ENCODE measurements around the gene DNAI4. TPM values are rescaled to one million over a fixed set of nuclear protein-coding genes. Genes with fewer than 3 reads are reported as not detected.

DNAI4 gene
- total and polyA plus RNA-seq, 2 experiments from 2014 or later, result 0.90 to 3.8 TPM

DNA sequence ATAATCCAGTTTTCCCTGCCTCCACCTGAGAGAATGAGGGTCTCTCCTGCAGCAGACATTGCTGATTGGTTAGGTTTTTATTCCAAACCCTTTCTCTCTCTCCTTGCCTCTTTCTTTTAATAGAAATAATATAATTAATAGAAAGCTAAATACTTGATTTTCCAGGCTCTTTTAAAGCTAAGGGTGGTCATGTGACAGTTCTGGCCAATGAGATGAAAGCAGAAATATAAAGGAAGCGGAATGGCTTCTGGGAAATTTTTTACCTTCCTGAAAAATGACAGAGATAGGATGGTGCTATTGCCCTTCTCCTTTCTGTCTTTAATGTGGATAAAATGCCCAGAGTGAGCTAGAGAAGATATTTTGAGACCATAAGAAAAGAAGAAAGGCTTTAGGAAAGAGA is 35.6 kb downstream of the DNAI4 start:
- H3K79me2 ChIP-seq (replicated peaks; ENCODE audit: insufficient read depth), result no peaks in the 10 kb centered on the region
- no peaks in the 10 kb centered on the region for H3K9me2 ChIP-seq (ENCODE audit: insufficient read depth)
- no peaks in the 10 kb centered on the region for H3F3A ChIP-seq (replicated peaks; ENCODE audit: low read depth)
- ATAC-seq (no peak), DNase-seq (ENCODE audit: low spot score) (no peak)
- no peak overlapping the region for H3K4me2 ChIP-seq
- Mint-ChIP-seq H3K36me3 (ENCODE audit: low read depth) (no peaks in the 10 kb centered on the region), H3K4me3 (no peak overlapping the region), H3K4me1 (no peaks in the 10 kb centered on the region), H3K27ac (no peak overlapping the region), H3K9me3 (no peaks in the 10 kb centered on the region), H3K27me3 (ENCODE audit: insufficient read depth, low read depth, poor library complexity) (no peaks in the 10 kb centered on the region)
- H3K36me3 ChIP-seq (ENCODE audit: insufficient read depth), result no peaks in the 10 kb centered on the region
- H3K4me3 ChIP-seq, result no peak overlapping the region
- H4K20me1 ChIP-seq (replicated peaks; ENCODE audit: insufficient read depth), result no peaks in the 10 kb centered on the region
- no peak for TF ChIP-seq CREB1 (CRISPR knock-in tag; IDR thresholded peaks at IDR 0.05; ENCODE audit: low read depth)
- no peak for TF ChIP-seq STAT1 (IDR thresholded peaks at IDR 0.05; ENCODE audit: unreplicated experiment)
- no peak for TF ChIP-seq ETS1 (IDR thresholded peaks at IDR 0.05)
- TF ChIP-seq POLR2AphosphoS5 (IDR thresholded peaks at IDR 0.05; ENCODE audit: low read depth), result no peak
- TF ChIP-seq ZNF331 (CRISPR knock-in tag; IDR thresholded peaks at IDR 0.05; ENCODE audit: low read depth), result no peak
- no peak for TF ChIP-seq JUNB (IDR thresholded peaks at IDR 0.05; ENCODE audit: unreplicated experiment)
- no peak for TF ChIP-seq NANOG (IDR thresholded peaks at IDR 0.05; ENCODE audit: borderline replicate concordance)
- no peak for TF ChIP-seq EZH2phosphoT487 (IDR thresholded peaks at IDR 0.05; ENCODE audit: unreplicated experiment)
- TF ChIP-seq, protein P1, sequence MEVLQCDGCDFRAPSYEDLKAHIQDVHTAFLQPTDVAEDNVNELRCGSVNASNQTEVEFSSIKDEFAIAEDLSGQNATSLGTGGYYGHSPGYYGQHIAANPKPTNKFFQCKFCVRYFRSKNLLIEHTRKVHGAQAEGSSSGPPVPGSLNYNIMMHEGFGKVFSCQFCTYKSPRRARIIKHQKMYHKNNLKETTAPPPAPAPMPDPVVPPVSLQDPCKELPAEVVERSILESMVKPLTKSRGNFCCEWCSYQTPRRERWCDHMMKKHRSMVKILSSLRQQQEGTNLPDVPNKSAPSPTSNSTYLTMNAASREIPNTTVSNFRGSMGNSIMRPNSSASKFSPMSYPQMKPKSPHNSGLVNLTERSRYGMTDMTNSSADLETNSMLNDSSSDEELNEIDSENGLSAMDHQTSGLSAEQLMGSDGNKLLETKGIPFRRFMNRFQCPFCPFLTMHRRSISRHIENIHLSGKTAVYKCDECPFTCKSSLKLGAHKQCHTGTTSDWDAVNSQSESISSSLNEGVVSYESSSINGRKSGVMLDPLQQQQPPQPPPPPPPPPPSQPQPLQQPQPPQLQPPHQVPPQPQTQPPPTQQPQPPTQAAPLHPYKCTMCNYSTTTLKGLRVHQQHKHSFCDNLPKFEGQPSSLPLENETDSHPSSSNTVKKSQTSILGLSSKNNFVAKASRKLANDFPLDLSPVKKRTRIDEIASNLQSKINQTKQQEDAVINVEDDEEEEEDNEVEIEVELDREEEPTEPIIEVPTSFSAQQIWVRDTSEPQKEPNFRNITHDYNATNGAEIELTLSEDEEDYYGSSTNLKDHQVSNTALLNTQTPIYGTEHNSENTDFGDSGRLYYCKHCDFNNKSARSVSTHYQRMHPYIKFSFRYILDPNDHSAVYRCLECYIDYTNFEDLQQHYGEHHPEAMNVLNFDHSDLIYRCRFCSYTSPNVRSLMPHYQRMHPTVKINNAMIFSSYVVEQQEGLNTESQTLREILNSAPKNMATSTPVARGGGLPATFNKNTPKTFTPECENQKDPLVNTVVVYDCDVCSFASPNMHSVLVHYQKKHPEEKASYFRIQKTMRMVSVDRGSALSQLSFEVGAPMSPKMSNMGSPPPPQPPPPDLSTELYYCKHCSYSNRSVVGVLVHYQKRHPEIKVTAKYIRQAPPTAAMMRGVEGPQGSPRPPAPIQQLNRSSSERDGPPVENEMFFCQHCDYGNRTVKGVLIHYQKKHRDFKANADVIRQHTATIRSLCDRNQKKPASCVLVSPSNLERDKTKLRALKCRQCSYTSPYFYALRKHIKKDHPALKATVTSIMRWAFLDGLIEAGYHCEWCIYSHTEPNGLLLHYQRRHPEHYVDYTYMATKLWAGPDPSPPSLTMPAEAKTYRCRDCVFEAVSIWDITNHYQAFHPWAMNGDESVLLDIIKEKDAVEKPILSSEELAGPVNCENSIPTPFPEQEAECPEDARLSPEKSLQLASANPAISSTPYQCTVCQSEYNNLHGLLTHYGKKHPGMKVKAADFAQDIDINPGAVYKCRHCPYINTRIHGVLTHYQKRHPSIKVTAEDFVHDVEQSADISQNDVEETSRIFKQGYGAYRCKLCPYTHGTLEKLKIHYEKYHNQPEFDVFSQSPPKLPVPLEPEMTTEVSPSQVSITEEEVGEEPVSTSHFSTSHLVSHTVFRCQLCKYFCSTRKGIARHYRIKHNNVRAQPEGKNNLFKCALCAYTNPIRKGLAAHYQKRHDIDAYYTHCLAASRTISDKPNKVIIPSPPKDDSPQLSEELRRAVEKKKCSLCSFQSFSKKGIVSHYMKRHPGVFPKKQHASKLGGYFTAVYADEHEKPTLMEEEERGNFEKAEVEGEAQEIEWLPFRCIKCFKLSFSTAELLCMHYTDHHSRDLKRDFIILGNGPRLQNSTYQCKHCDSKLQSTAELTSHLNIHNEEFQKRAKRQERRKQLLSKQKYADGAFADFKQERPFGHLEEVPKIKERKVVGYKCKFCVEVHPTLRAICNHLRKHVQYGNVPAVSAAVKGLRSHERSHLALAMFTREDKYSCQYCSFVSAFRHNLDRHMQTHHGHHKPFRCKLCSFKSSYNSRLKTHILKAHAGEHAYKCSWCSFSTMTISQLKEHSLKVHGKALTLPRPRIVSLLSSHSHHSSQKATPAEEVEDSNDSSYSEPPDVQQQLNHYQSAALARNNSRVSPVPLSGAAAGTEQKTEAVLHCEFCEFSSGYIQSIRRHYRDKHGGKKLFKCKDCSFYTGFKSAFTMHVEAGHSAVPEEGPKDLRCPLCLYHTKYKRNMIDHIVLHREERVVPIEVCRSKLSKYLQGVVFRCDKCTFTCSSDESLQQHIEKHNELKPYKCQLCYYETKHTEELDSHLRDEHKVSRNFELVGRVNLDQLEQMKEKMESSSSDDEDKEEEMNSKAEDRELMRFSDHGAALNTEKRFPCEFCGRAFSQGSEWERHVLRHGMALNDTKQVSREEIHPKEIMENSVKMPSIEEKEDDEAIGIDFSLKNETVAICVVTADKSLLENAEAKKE (CRISPR knock-in tag; IDR thresholded peaks at IDR 0.05), result no peak
- TF ChIP-seq EZH2 (IDR thresholded peaks at IDR 0.05; ENCODE audit: low read depth, unreplicated experiment), result no peak
- no peak for TF ChIP-seq ZNF114 (CRISPR knock-in tag; IDR thresholded peaks at IDR 0.05)
- peak overlapping the region; percentile 0; the same call in 1 of the 2 replicates for H2AFZ ChIP-seq
- no peak overlapping the region for H3K27ac ChIP-seq (ENCODE audit: low read depth)
- no peaks in the 10 kb centered on the region for H3K27me3 ChIP-seq (ENCODE audit: insufficient read depth)
- no peaks in the 10 kb centered on the region for H3K4me1 ChIP-seq (ENCODE audit: insufficient read depth)
